ENCODE results near the gene KLHL14. TPM values are rescaled to one million over a fixed set of nuclear protein-coding genes. Genes with fewer than 3 reads are reported as not detected.

Gene KLHL14
- total RNA-seq, 6 experiments from 2014 or later: not detected

DNA sequence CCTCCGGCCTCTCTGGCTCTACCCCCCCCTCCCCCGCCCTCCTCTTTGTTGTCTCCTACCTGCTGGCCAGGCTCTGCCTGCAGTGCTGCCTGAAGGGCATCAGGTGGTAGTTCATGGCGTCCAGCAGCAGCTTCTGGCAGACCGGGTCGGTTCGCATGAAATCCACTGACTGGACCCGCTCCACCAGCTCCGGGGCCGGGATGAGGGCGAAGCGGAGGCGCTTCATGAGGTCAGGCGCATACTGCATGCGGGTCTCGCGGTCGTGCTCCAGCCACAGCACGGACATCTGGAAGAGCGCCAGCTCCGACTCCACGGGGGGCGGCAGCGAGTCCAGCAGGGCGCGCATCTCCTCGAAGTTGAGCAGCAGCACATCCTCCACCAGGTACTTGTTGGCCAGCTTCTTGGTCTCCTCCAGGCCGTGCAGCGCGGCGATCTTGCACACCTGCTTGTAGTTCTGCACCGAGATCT, 3.2 kb downstream of the KLHL14 start:
- H3K9me3 Mint-ChIP-seq: peaks cover 5% of the 10 kb centered on the region
- peaks cover 4% of the 10 kb centered on the region for H3K27me3 Mint-ChIP-seq (ENCODE audit: insufficient read depth)
- no peak for DNase-seq
- H3K4me1 Mint-ChIP-seq (ENCODE audit: low read depth): no peaks in the 10 kb centered on the region
- TF ChIP-seq, protein P1, sequence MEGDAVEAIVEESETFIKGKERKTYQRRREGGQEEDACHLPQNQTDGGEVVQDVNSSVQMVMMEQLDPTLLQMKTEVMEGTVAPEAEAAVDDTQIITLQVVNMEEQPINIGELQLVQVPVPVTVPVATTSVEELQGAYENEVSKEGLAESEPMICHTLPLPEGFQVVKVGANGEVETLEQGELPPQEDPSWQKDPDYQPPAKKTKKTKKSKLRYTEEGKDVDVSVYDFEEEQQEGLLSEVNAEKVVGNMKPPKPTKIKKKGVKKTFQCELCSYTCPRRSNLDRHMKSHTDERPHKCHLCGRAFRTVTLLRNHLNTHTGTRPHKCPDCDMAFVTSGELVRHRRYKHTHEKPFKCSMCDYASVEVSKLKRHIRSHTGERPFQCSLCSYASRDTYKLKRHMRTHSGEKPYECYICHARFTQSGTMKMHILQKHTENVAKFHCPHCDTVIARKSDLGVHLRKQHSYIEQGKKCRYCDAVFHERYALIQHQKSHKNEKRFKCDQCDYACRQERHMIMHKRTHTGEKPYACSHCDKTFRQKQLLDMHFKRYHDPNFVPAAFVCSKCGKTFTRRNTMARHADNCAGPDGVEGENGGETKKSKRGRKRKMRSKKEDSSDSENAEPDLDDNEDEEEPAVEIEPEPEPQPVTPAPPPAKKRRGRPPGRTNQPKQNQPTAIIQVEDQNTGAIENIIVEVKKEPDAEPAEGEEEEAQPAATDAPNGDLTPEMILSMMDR (IDR thresholded peaks at IDR 0.05): no peak
- no peak overlapping the region for H3K27ac Mint-ChIP-seq
- no peak overlapping the region for H3K4me3 Mint-ChIP-seq
- H3K36me3 Mint-ChIP-seq (ENCODE audit: low read depth): no peaks in the 10 kb centered on the region

DNA sequence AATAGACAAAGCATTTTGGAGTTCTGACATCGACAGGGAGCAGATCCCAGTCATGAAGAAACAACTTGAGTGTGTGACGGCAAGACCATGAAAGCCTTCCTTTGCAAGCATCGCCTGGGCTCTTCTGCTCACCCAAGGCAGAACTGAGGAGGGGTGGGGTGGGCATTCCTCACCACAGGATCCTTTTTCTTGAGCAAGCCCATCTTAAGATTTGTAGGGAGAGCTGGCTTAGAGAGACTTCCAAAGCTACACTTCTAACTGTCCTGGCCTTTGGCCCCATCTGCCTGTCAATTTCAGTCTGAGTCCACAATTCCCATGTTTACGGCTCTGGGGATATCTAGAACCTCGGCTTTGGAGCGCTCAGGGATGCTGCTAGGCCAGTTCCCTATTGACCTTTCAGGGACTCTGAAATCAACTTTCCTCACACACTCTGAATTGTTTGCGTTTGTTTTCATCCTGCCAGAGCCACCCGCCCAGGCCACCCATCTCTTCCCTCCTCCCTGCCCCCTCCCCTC, 3.7 kb downstream of the KLHL14 start:
- no peaks in the 10 kb centered on the region for H3K4me1 Mint-ChIP-seq (ENCODE audit: low read depth)
- H3K27me3 Mint-ChIP-seq (ENCODE audit: insufficient read depth): peaks cover 4% of the 10 kb centered on the region
- peaks cover 3% of the 10 kb centered on the region for H3K9me3 Mint-ChIP-seq
- TF ChIP-seq, protein P1 (IDR thresholded peaks at IDR 0.05): no peak
- no peak overlapping the region for H3K4me3 Mint-ChIP-seq
- no peak for DNase-seq
- no peak overlapping the region for H3K27ac Mint-ChIP-seq
- no peaks in the 10 kb centered on the region for H3K36me3 Mint-ChIP-seq (ENCODE audit: low read depth)

DNA sequence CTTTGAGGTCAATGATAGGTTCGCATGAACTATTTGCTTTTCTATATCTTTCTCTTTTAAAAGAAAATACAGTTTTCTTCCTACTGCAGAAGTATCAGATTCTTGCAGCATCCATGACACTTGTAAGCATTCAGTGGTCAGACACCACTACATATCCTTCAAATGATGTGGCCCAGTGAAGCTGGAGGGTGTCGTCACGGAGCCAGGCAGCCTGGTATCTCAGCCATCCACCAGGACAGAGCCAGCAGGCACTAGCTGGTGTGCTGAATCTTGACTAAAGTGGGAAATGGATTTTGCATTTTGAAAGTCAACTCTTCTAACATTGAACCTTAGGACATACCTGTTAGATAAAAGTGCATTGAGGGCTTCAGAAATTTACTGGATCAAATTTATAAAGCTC, 5.4 kb downstream of the KLHL14 start:
- no peak overlapping the region for H3K27ac Mint-ChIP-seq

DNA sequence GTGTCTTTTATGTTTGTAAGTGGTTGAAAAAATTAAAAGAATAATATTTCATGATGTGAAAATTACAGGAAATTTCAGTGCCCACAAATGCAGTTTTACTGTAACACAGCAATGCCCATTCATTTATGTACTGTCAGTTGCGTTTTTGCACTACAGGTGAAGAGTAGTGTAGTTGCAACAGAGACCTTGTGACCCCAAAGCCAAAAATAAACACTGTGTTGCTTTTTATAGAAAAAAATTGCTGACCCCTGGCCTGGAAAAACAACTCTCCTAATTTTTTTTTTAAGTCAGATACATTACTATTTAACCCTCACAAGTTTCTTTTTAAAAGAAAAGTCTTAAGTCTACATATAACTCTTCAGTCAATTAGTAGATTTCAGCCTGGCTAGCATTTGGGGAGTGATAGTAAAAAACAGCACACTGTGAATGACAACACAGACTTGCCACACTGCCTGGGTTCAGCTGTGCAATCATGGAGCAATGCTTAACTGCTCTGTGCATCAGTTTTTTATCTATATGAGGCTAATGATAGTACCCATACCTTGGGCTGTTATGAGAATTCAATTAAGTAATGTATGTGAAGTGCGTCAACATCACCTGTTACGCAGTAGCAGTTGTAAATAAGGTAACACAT, 8.1 kb downstream of the KLHL14 start:
- Mint-ChIP-seq H3K9me3 (peaks cover 15% of the 10 kb centered on the region), H3K27me3 (ENCODE audit: insufficient read depth) (peaks cover 2% of the 10 kb centered on the region; the same call in 1 of the 2 replicates)

More for the DNA sequence above, 5.4 kb downstream of the KLHL14 start:
- H3K4me3 Mint-ChIP-seq: no peak overlapping the region
- no peaks in the 10 kb centered on the region for H3K36me3 Mint-ChIP-seq (ENCODE audit: low read depth)
- TF ChIP-seq, protein P1 (IDR thresholded peaks at IDR 0.05): no peak
- DNase-seq: no peak
- H3K27me3 Mint-ChIP-seq (ENCODE audit: insufficient read depth): no peaks in the 10 kb centered on the region; the same call in 1 of the 2 replicates
- no peaks in the 10 kb centered on the region for H3K4me1 Mint-ChIP-seq (ENCODE audit: low read depth)
- peaks cover 2% of the 10 kb centered on the region; the same call in 1 of the 2 replicates for H3K9me3 Mint-ChIP-seq

DNA sequence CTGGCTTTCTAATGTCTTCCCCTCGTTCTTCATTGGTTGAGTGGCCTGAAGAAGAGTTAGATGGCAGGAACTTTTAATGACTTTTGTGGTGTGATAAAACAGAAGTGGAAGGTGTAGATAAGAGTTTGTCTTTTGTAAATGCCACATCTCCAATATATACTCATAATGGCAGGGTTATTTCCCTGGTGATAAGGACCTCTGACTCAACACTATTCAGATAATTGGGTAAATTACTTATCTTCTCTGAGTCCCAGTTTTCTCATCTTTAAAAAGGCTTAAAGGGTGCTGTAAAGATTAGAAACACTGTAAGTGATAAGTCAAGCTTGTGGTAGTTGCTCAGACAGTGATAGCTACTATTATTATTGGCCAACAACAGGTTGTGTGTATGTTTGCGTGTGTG, 9.5 kb downstream of the KLHL14 start:
- H3K9me3 Mint-ChIP-seq: peaks cover 15% of the 10 kb centered on the region
- H3K4me1 Mint-ChIP-seq (ENCODE audit: low read depth): no peaks in the 10 kb centered on the region
- peaks cover 2% of the 10 kb centered on the region; the same call in 1 of the 2 replicates for H3K27me3 Mint-ChIP-seq (ENCODE audit: insufficient read depth)
- no peak for DNase-seq
- no peak overlapping the region for H3K4me3 Mint-ChIP-seq
- H3K36me3 Mint-ChIP-seq (ENCODE audit: low read depth): no peaks in the 10 kb centered on the region
- TF ChIP-seq, protein P1 (IDR thresholded peaks at IDR 0.05): no peak
- no peak overlapping the region for H3K27ac Mint-ChIP-seq

More for the DNA sequence above, 8.1 kb downstream of the KLHL14 start:
- Mint-ChIP-seq H3K27ac (no peak overlapping the region), H3K36me3 (ENCODE audit: low read depth) (no peaks in the 10 kb centered on the region), H3K4me3 (no peak overlapping the region), H3K4me1 (ENCODE audit: low read depth) (no peaks in the 10 kb centered on the region)
- TF ChIP-seq, protein P1 (IDR thresholded peaks at IDR 0.05): no peak
- DNase-seq: no peak

Measured in HFFc6 (cell line).